ENCODE results near the gene ELP5.

ELP5 gene

DNA sequence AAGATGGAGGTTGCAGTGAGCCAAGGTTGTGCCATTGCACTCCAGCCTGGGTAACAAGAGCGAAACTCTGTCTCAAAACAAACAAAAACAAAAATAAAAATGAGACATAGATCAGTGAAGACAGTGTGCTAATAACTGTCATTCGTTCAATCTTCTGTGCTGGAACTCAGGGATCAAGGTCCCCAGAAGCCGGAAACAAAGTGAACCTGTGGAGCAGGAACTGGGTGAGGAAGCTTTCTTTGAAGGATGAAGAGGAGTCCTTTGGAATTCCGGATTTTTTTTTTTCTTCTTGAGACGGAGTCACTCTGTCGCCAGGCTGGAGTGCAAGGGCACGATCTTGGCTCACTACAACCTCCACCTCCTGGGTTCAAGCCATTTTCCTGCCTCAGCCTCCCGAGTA is 27.4 kb downstream of the ELP5 start:
- Histone ChIP-seq H3K27me3 (ENCODE audit: control insufficient read depth, insufficient read depth, low read length) (no peaks in the 10 kb centered on the region), H3K4me3 (ENCODE audit: low read length) (no peak overlapping the region), H3K36me3 (ENCODE audit: control insufficient read depth, insufficient read depth, low read length) (peaks cover 2% of the 10 kb centered on the region), H3K9ac (ENCODE audit: low read length) (no peak overlapping the region), H3K4me1 (ENCODE audit: control insufficient read depth, insufficient read depth, low read length) (peaks cover 15% of the 10 kb centered on the region), H3K27ac (ENCODE audit: low read depth, low read length) (no peak overlapping the region)

DNA sequence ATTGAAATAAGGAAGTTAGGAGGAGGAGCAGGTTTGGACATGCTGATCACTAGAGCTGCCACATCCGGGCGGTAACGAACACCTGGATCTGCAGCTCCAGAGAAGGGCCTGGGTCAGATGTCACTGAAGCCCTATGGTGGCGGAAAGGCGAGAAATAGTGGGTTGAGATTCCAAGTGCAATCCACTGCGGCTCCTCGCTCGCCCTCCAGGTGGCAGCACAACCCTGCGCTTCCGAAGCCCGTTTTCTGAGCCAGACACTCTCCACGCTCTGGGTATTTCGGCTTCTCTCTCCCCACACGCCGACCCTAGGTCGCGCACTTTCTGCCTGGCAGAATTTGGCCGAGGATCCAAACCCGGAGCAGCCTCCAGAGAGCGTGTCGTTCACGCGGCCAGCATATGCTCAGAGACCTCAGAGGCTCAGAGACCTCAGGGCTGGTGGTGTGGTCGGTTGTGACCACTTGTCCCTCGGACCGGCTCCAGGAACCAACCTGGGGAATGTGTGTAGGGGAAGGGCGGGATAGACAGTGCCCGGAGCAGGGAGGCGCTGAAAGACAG is 28.6 kb downstream of the ELP5 start:
- Histone ChIP-seq H3K4me1 (ENCODE audit: control insufficient read depth, insufficient read depth, low read length) (peaks cover 15% of the 10 kb centered on the region), H3K9ac (ENCODE audit: low read length) (peak overlapping the region; percentile 6), H3K36me3 (ENCODE audit: control insufficient read depth, insufficient read depth, low read length) (peaks cover 6% of the 10 kb centered on the region), H3K4me3 (ENCODE audit: low read length) (peak overlapping the region; percentile 69), H3K27ac (ENCODE audit: low read depth, low read length) (peak overlapping the region; percentile 81), H3K27me3 (ENCODE audit: control insufficient read depth, insufficient read depth, low read length) (no peaks in the 10 kb centered on the region)

DNA sequence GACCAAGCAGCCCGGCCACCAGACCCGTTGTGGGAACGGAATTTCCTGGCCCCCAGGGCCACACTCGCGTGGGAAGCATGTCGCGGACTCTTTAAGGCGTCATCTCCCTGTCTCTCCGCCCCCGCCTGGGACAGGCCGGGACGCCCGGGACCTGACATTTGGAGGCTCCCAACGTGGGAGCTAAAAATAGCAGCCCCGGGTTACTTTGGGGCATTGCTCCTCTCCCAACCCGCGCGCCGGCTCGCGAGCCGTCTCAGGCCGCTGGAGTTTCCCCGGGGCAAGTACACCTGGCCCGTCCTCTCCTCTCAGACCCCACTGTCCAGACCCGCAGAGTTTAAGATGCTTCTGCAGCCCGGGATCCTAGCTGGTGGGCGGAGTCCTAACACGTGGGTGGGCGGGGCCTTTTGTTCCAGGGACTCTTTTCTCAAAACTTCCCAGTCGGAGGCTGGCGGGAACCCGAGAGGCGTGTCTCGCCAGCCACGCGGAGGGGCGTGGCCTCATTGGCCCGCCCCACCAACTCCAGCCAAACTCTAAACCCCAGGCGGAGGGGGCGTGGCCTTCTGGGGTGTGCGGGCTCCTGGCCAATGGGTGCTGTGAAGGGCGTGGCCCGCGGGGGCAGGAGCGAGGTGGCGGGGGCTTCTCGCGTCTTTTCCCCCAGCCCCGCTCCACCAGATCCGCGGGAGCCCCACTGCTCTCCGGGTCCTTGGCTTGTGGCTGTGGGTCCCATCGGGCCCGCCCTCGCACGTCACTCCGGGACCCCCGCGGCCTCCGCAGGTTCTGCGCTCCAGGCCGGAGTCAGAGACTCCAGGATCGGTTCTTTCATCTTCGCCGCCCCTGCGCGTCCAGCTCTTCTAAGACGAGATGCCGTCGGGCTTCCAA is 29.3 kb downstream of the ELP5 start, which contains the start of gene SLC2A4:
TSS of gene SLC2A4 (plus strand) at position 645 of the 879 bp plus-strand sequence. CDS start at position 862, 217 bp downstream.
- H3K27me3 ChIP-seq (ENCODE audit: control insufficient read depth, insufficient read depth, low read length): no peaks in the 10 kb centered on the region
- peaks cover 15% of the 10 kb centered on the region for H3K4me1 ChIP-seq (ENCODE audit: control insufficient read depth, insufficient read depth, low read length)
- H3K27ac ChIP-seq (ENCODE audit: low read depth, low read length): peak within 1 kb of the TSS; percentile 94
- peaks cover 6% of the 10 kb centered on the region for H3K36me3 ChIP-seq (ENCODE audit: control insufficient read depth, insufficient read depth, low read length)
- H3K9ac ChIP-seq (ENCODE audit: low read length): peak within 1 kb of the TSS; percentile 46
- H3K4me3 ChIP-seq (ENCODE audit: low read length): peak within 1 kb of the TSS; percentile 69

DNA sequence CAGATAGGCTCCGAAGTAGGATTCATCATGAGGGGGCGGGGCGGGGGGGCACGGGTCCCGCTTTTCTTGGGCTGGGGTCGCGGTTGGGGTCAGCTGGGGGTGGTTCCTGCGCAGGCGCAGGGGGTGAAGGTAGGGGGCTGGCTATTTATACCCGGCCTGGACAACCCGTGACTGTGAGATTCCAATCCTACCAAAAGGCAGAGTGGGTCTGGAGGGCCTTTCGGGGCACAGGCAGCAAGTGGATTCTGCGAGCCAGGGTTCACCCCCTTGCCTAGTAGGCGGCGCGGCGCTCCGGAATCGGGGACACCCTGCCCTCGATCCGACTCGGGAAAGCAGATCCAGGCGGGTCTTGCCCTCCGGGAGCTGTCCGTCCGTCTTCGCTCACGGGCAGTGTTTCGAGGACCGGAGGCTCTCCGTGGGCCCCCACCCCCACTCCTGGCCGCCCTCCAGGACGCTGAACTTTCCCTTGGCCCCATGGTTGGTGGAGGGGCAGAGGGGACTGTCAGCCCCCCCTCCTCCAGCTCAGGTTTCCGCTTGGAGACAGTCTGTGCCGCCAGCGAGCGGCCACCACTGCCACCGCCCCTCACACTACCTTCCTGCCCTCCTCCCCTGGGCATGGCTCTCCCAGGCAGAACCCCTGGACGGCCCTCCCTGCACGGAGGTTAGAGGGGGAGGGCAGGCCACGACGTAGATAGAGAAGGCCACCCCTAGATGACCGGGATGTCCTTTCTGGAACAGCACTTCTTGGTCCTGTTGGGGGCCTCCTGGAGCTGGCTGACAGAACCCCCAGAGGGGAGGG is 30.1 kb downstream of the ELP5 start:
- peak overlapping the region; percentile 57 for H3K4me3 ChIP-seq (ENCODE audit: low read length)
- H3K27ac ChIP-seq (ENCODE audit: low read depth, low read length): peak overlapping the region; percentile 94
- peaks cover 15% of the 10 kb centered on the region for H3K4me1 ChIP-seq (ENCODE audit: control insufficient read depth, insufficient read depth, low read length)
- peaks cover 6% of the 10 kb centered on the region for H3K36me3 ChIP-seq (ENCODE audit: control insufficient read depth, insufficient read depth, low read length)
- H3K27me3 ChIP-seq (ENCODE audit: control insufficient read depth, insufficient read depth, low read length): no peaks in the 10 kb centered on the region
- peak overlapping the region; percentile 46 for H3K9ac ChIP-seq (ENCODE audit: low read length)

DNA sequence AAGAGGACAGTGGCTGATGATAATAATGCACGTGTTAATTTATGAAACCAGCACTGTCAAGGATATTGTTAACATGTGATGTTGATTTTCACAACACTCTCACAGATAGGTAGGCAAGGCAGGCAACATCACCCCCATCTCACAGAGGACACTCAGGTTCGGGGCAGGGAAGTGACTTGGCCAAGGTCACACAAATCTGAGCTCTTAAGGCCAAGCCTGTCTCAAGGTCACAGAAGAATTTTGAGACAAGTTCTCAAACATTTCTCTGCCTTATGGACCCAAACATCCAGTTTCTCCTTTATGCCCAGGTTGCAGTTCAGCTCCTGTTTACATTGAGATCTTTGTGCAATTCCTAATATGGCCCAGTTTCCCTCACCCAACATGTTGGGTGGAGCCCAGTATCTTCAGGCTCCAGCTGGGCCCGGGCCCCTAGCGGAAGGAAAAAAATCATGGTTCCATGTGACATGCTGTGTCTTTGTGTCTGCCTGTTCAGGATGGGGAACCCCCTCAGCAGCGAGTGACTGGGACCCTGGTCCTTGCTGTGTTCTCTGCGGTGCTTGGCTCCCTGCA is 30.8 kb downstream of the ELP5 start:
- Histone ChIP-seq H3K4me3 (ENCODE audit: low read length) (peak overlapping the region; percentile 57), H3K27ac (ENCODE audit: low read depth, low read length) (peak overlapping the region; percentile 94), H3K4me1 (ENCODE audit: control insufficient read depth, insufficient read depth, low read length) (peaks cover 15% of the 10 kb centered on the region), H3K27me3 (ENCODE audit: control insufficient read depth, insufficient read depth, low read length) (no peaks in the 10 kb centered on the region), H3K9ac (ENCODE audit: low read length) (peak overlapping the region; percentile 46), H3K36me3 (ENCODE audit: control insufficient read depth, insufficient read depth, low read length) (peaks cover 8% of the 10 kb centered on the region)

DNA sequence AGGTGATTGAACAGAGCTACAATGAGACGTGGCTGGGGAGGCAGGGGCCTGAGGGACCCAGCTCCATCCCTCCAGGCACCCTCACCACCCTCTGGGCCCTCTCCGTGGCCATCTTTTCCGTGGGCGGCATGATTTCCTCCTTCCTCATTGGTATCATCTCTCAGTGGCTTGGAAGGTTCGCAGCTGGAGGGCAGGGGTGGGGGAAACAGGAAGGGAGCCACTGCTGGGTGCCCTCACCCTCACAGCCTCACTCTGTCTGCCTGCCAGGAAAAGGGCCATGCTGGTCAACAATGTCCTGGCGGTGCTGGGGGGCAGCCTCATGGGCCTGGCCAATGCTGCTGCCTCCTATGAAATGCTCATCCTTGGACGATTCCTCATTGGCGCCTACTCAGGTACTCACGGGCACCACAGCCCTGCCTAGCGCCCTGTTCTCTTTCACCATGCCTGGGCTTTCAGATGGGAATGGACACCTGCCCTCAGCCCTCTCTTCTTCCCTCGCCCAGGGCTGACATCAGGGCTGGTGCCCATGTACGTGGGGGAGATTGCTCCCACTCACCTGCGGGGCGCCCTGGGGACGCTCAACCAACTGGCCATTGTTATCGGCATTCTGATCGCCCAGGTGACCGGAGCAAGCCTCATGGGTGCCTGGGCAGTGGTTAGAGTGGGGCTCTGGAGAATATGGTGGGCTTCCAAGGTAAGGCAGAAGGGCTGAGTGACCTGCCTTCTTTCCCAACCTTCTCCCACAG is 31.6 kb downstream of the ELP5 start:
- Histone ChIP-seq H3K4me3 (ENCODE audit: low read length) (peak overlapping the region; percentile 57), H3K27me3 (ENCODE audit: control insufficient read depth, insufficient read depth, low read length) (no peaks in the 10 kb centered on the region), H3K36me3 (ENCODE audit: control insufficient read depth, insufficient read depth, low read length) (peaks cover 8% of the 10 kb centered on the region), H3K4me1 (ENCODE audit: control insufficient read depth, insufficient read depth, low read length) (peaks cover 15% of the 10 kb centered on the region), H3K27ac (ENCODE audit: low read depth, low read length) (peak overlapping the region; percentile 94), H3K9ac (ENCODE audit: low read length) (no peak overlapping the region)

DNA sequence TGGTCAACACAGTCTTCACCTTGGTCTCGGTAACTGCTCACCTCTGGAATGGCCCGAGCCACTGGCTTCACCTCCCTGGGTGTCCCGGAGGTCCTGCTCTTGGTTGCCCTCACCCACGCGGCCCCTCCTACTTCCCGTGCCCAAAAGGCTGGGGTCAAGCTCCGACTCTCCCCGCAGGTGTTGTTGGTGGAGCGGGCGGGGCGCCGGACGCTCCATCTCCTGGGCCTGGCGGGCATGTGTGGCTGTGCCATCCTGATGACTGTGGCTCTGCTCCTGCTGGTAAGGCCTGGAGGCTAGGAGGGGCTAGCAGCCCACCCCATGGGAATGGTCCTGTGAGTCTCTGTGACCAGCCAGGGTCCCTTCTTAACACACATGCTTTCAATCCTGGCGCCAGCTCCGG is 32.9 kb downstream of the ELP5 start:
- peaks cover 8% of the 10 kb centered on the region for H3K36me3 ChIP-seq (ENCODE audit: control insufficient read depth, insufficient read depth, low read length)
- H3K27me3 ChIP-seq (ENCODE audit: control insufficient read depth, insufficient read depth, low read length): no peaks in the 10 kb centered on the region
- no peak overlapping the region for H3K9ac ChIP-seq (ENCODE audit: low read length)
- H3K4me1 ChIP-seq (ENCODE audit: control insufficient read depth, insufficient read depth, low read length): peaks cover 15% of the 10 kb centered on the region
- H3K27ac ChIP-seq (ENCODE audit: low read depth, low read length): no peak overlapping the region
- H3K4me3 ChIP-seq (ENCODE audit: low read length): no peak overlapping the region

DNA sequence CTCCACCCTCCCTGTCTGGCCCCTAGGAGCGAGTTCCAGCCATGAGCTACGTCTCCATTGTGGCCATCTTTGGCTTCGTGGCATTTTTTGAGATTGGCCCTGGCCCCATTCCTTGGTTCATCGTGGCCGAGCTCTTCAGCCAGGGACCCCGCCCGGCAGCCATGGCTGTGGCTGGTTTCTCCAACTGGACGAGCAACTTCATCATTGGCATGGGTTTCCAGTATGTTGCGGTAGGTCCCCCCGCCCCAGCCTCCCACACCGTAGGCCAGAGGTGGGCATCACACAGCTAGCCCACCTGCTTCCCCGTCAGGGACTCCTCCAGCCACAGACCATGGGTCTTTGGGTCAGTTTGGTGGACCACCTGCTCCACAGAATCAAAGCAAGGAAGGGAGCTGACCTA is 33.7 kb downstream of the ELP5 start:
- Histone ChIP-seq H3K4me1 (ENCODE audit: control insufficient read depth, insufficient read depth, low read length) (peaks cover 14% of the 10 kb centered on the region), H3K36me3 (ENCODE audit: control insufficient read depth, insufficient read depth, low read length) (peaks cover 8% of the 10 kb centered on the region), H3K4me3 (ENCODE audit: low read length) (no peak overlapping the region), H3K27me3 (ENCODE audit: control insufficient read depth, insufficient read depth, low read length) (no peaks in the 10 kb centered on the region), H3K27ac (ENCODE audit: low read depth, low read length) (no peak overlapping the region), H3K9ac (ENCODE audit: low read length) (no peak overlapping the region)

DNA sequence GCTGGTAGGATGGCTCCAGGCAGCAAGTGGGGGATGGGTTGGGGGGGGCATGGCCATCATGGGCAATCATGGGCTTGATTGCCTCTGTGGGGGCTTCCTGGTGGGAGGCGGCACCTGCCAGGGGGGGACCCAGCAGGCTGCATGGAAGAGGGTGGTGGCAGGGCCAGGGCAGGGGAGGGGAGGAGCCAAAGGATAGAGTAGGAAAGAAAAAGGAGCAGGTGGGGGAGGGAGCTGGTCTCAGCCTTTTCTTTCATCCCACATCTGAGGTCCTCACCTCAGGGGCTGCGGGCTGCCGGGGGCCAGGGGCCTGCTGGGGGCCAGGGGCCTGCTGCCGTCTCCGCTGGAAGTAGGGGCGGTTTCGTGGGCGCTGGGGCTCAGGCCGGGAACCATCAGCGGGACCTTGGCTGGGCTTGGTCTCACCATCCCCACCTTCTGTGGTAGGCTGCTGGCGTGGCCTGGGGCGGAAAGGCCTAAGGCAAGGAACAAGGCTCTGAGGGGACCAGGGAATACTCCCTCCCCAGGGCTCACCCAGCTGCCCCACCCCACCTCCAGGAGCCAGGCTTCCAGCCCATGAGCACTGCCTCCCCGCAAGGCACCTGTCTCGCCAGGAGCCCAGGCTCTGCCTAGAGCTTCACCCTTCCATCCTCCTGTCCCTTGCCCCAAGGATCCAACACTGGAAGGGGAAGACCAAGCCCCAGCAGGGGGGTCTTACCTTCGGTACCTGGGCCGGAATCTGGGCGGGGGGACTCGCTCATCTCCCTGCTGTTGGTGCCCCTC is 37.4 kb downstream of the ELP5 start:
- Histone ChIP-seq H3K27me3 (ENCODE audit: control insufficient read depth, insufficient read depth, low read length) (peaks cover 6% of the 10 kb centered on the region), H3K4me1 (ENCODE audit: control insufficient read depth, insufficient read depth, low read length) (peaks cover 20% of the 10 kb centered on the region), H3K36me3 (ENCODE audit: control insufficient read depth, insufficient read depth, low read length) (peaks cover 6% of the 10 kb centered on the region), H3K9ac (ENCODE audit: low read length) (no peak overlapping the region), H3K4me3 (ENCODE audit: low read length) (no peak overlapping the region), H3K27ac (ENCODE audit: low read depth, low read length) (no peak overlapping the region)

DNA sequence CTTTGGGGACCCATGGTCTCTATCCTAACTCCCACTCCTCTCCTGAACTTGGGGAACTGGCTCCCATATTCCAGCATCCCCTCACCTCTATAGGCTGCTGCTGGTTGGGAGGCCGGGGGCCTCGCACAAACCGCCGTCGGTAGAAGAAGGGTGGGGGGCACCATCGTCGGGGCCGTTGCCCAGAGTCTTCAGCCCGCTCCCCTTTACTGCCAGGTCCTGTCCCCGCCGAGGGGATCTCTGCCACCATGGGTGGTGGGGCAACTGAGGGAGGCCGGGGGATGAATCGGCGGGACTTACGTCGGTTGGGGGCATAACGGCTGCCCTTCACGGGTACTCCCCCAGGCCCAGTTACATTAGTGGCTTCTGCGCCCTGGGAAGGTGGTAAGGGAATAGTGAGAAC is 38.2 kb downstream of the ELP5 start:
- H3K4me1 ChIP-seq (ENCODE audit: control insufficient read depth, insufficient read depth, low read length): peaks cover 22% of the 10 kb centered on the region
- H3K27me3 ChIP-seq (ENCODE audit: control insufficient read depth, insufficient read depth, low read length): peaks cover 6% of the 10 kb centered on the region
- peak overlapping the region; percentile 3 for H3K27ac ChIP-seq (ENCODE audit: low read depth, low read length)
- peaks cover 2% of the 10 kb centered on the region for H3K36me3 ChIP-seq (ENCODE audit: control insufficient read depth, insufficient read depth, low read length)
- H3K9ac ChIP-seq (ENCODE audit: low read length): no peak overlapping the region
- no peak overlapping the region for H3K4me3 ChIP-seq (ENCODE audit: low read length)

DNA sequence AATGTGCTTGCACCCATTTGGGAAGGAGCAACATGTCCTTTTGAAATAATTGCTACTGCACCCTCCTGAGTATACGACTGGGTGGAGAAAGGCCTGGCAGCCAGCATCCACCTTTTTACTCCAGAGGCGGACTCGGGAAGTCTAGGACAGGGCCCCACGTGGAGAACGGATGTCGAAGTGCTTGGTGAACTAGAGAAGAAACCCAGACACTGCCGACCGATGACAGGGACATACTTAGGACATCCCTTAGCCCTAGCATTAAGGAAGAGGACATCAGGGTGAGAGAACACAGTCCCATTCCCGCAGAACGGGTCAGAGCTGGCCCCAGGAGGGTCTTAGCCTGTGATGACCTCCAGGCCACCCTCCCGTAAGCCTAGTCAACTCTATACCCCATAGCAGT is 38.7 kb downstream of the ELP5 start:
- peaks cover 22% of the 10 kb centered on the region for H3K4me1 ChIP-seq (ENCODE audit: control insufficient read depth, insufficient read depth, low read length)
- H3K9ac ChIP-seq (ENCODE audit: low read length): no peak overlapping the region
- H3K27me3 ChIP-seq (ENCODE audit: control insufficient read depth, insufficient read depth, low read length): peaks cover 6% of the 10 kb centered on the region
- H3K36me3 ChIP-seq (ENCODE audit: control insufficient read depth, insufficient read depth, low read length): peaks cover 2% of the 10 kb centered on the region
- peak overlapping the region; percentile 3 for H3K27ac ChIP-seq (ENCODE audit: low read depth, low read length)
- H3K4me3 ChIP-seq (ENCODE audit: low read length): no peak overlapping the region

Measured in rectal smooth muscle tissue (tissue), 1 donor.